GM06990 (cell line): ENCODE measurements around the gene BMP3.

Source experiments
- DNase-seq: peaks from one replicate; pipeline ENCODE4 v3.0.0-alpha.2; 2011; ENCODE audit not compliant: insufficient read length; ENCODE audit errors: extremely low read depth
- H3K27me3 ChIP-seq: replicated peaks from 2 replicates; pipeline ENCODE4 v1.6.0; 2011; ENCODE audit warnings: low read length; ENCODE audit not compliant: control insufficient read depth, insufficient read depth
- H3K36me3 ChIP-seq: 2 replicates; pipeline ENCODE4 v1.5.1; 2011; ENCODE audit warnings: low read length; ENCODE audit not compliant: control insufficient read depth, insufficient read depth
- H3K4me3 ChIP-seq: replicated peaks from 2 replicates; pipeline ENCODE4 v1.5.1; 2011; ENCODE audit warnings: low read depth, mild to moderate bottlenecking, control low read depth, low read length
- CTCF ChIP-seq: IDR thresholded peaks from 2 replicates; pipeline ENCODE4 v1.5.1; 2011; ENCODE audit warnings: low read length, control low read depth, mild to moderate bottlenecking, inconsistent platforms; ENCODE audit not compliant: insufficient read depth, poor library complexity, severe bottlenecking

Gene BMP3

GRCh38 chr4:81039351-81039972 is 9.0 kb downstream of the BMP3 start:
- no peaks in the 10 kb centered on the region for H3K36me3 ChIP-seq
- no peak for TF ChIP-seq CTCF
- H3K4me3 ChIP-seq, result no peak overlapping the region
- no peaks in the 10 kb centered on the region for H3K27me3 ChIP-seq
- peak; percentile 15 for DNase-seq

GRCh38 chr4:81040012-81040659 is 9.6 kb downstream of the BMP3 start:
- Histone ChIP-seq H3K36me3 (no peaks in the 10 kb centered on the region), H3K27me3 (no peaks in the 10 kb centered on the region), H3K4me3 (no peak overlapping the region)
- peak; percentile 64 for TF ChIP-seq CTCF
- peak; percentile 15 for DNase-seq

GRCh38 chr4:81042578-81043365 is 12.3 kb downstream of the BMP3 start:
- H3K36me3 ChIP-seq, result no peaks in the 10 kb centered on the region
- H3K4me3 ChIP-seq, result no peak overlapping the region
- no peaks in the 10 kb centered on the region; the same call in 1 of the 2 replicates for H3K27me3 ChIP-seq
- TF ChIP-seq CTCF, result no peak
- no peak for DNase-seq

GRCh38 chr4:81049330-81049729 is 18.8 kb downstream of the BMP3 start:
- TF ChIP-seq CTCF, result no peak
- Histone ChIP-seq H3K27me3 (no peaks in the 10 kb centered on the region; the same call in 1 of the 2 replicates), H3K4me3 (no peak overlapping the region), H3K36me3 (no peaks in the 10 kb centered on the region)
- DNase-seq, result no peak

- Histone ChIP-seq H3K36me3 (no peaks in the 10 kb centered on the region), H3K27me3 (no peaks in the 10 kb centered on the region; the same call in 1 of the 2 replicates), H3K4me3 (no peak overlapping the region)
- no peak for DNase-seq
- TF ChIP-seq CTCF, result no peak
Measured at GRCh38 chr4:81049907-81050306, 19.4 kb downstream of the BMP3 start.
